H4 (cell line): ENCODE measurements around the gene CNOT6. TPM values are rescaled to one million over a fixed set of nuclear protein-coding genes. Genes with fewer than 3 reads are reported as not detected.

ENCODE experiments used
- DNase-seq: peaks from one replicate; pipeline ENCODE4 v3.0.0-alpha.2; 2015; ENCODE audit warnings: low spot score
- total RNA-seq: library from RNA; depleted of rRNA; stranded (reverse); fragments of >200 nt; shearing (Covaris generic); gene quantifications from 2 replicates; pipeline ENCODE4 v1.2.3, GENCODE V29; 2014; rRNA removed

Gene CNOT6
- total RNA-seq, 1 experiment from 2014 or later, result 19.1 TPM

GRCh38 chr5:180619563-180619915, 125.4 kb downstream of the CNOT6 start:
- DNase-seq, result no peak

GRCh38 chr5:180620014-180620413, 125.8 kb downstream of the CNOT6 start:
- no peak for DNase-seq

- DNase-seq, result no peak
These were observed 127.1 kb downstream of the CNOT6 start for GRCh38 chr5:180621311-180621710.

- DNase-seq, result no peak
These were observed 128.7 kb downstream of the CNOT6 start for GRCh38 chr5:180622910-180623309.

GRCh38 chr5:180623411-180623834, 129.2 kb downstream of the CNOT6 start:
- no peak for DNase-seq

GRCh38 chr5:180623844-180624243, 129.7 kb downstream of the CNOT6 start:
- DNase-seq, result no peak

GRCh38 chr5:180624587-180624986, 130.4 kb downstream of the CNOT6 start:
- no peak for DNase-seq

- DNase-seq, result no peak
These were observed 131.1 kb downstream of the CNOT6 start for GRCh38 chr5:180625125-180625790.

- DNase-seq, result no peak
These were observed 131.8 kb downstream of the CNOT6 start for GRCh38 chr5:180625791-180626660.

- DNase-seq, result no peak
These were observed 132.6 kb downstream of the CNOT6 start for GRCh38 chr5:180626661-180627385.

- no peak for DNase-seq
These were observed 133.4 kb downstream of the CNOT6 start for GRCh38 chr5:180627386-180628120.

Other genes starting within 250 kb of the CNOT6 start
- 30.2 and 34.3 TPM in 2 replicates for gene MAPK9, start 202.3 kb upstream of the CNOT6 start, total RNA-seq
- gene GFPT2, start 141.0 kb upstream of the CNOT6 start, total RNA-seq, result 16.4 and 18.8 TPM in 2 replicates
- not detected in 2 replicates for gene SCGB3A1, start 97.1 kb downstream of the CNOT6 start, total RNA-seq
- 0.04 TPM in 1 of 2 replicates, not detected in the other for gene FLT4, start 155.2 kb downstream of the CNOT6 start, total RNA-seq
- not detected in 2 replicates for gene OR2Y1, start 245.7 kb downstream of the CNOT6 start, total RNA-seq